Left ventricle myocardium inferior (tissue), 1 donor: ENCODE measurements around the gene HMG20B. TPM values are rescaled to one million over a fixed set of nuclear protein-coding genes. Genes with fewer than 3 reads are reported as not detected.

Experiments
- DNase-seq: peaks from one replicate; pipeline ENCODE4 v3.0.0-alpha.2; 2020
- H3K27ac ChIP-seq: fragments of 200-600 bp; replicated peaks from 2 replicates; pipeline ENCODE4 v1.8.0; 2021
- H3K27me3 ChIP-seq: fragments of 200-600 bp; 2 replicates; pipeline ENCODE4 v1.8.0; 2021; ENCODE audit warnings: low read depth
- H3K36me3 ChIP-seq: fragments of 200-600 bp; 2 replicates; pipeline ENCODE4 v1.8.0; 2021
- H3K4me1 ChIP-seq: fragments of 200-600 bp; 2 replicates; pipeline ENCODE4 v1.8.0; 2021
- H3K4me3 ChIP-seq: fragments of 200-600 bp; 2 replicates; pipeline ENCODE4 v1.8.0; 2021; ENCODE audit warnings: mild to moderate bottlenecking, moderate library complexity
- H3K9me3 ChIP-seq: fragments of 200-600 bp; replicated peaks from 2 replicates; pipeline ENCODE4 v1.8.0; 2021
- CTCF ChIP-seq: fragments of 200-600 bp; IDR thresholded peaks from 2 replicates; pipeline ENCODE4 v1.8.0; 2021; ENCODE audit warnings: antibody characterized with exemption, mild to moderate bottlenecking, borderline replicate concordance
- intact Hi-C: fragments of 100-400 bp; cut with micrococcal nuclease; formaldehyde crosslinking; loops from one replicate; pipeline ENCODE4 v1.11.0; 2022
- total RNA-seq: library from RNA; stranded (reverse); fragmentation: NEBNext Ultra II Directional; extraction: Animal tissue kit (Norgen Biotek cat#: 25700); gene quantifications from one replicate; pipeline ENCODE4 v1.2.1, GENCODE V29; 2021
- donor health status: DM: no; HTN: yes; CAD: no; lungs with severe emphysema.

HMG20B gene
- total RNA-seq, 1 donor from 2014 or later: 34.8 TPM

GRCh38 chr19:3555653-3556422 lies 16.9 kb upstream of the HMG20B start:
- H3K4me3 ChIP-seq: peak overlapping the region; percentile 79
- intact Hi-C loops: no loop called here
- no peak for DNase-seq
- H3K9me3 ChIP-seq: no peaks in the 10 kb centered on the region
- H3K27ac ChIP-seq: no peak overlapping the region
- TF ChIP-seq CTCF: no peak
- no peaks in the 10 kb centered on the region for H3K27me3 ChIP-seq
- H3K36me3 ChIP-seq: no peaks in the 10 kb centered on the region
- H3K4me1 ChIP-seq: peaks cover 47% of the 10 kb centered on the region

- H3K4me3 ChIP-seq: peak overlapping the region; percentile 79
- DNase-seq: no peak
- H3K4me1 ChIP-seq: peaks cover 47% of the 10 kb centered on the region
- no peaks in the 10 kb centered on the region for H3K36me3 ChIP-seq
- intact Hi-C loops: no loop called here
- no peaks in the 10 kb centered on the region for H3K9me3 ChIP-seq
- no peak for TF ChIP-seq CTCF
- peak overlapping the region; percentile 85 for H3K27ac ChIP-seq
- H3K27me3 ChIP-seq: no peaks in the 10 kb centered on the region
Measured at GRCh38 chr19:3556423-3556977, 16.2 kb upstream of the HMG20B start.

GRCh38 chr19:3556978-3557460 lies 15.7 kb upstream of the HMG20B start:
- peaks cover 47% of the 10 kb centered on the region for H3K4me1 ChIP-seq
- H3K27ac ChIP-seq: peak overlapping the region; percentile 85
- peak overlapping the region; percentile 79 for H3K4me3 ChIP-seq
- no peaks in the 10 kb centered on the region for H3K27me3 ChIP-seq
- no peaks in the 10 kb centered on the region for H3K36me3 ChIP-seq
- intact Hi-C loops: no loop called here
- no peak for DNase-seq
- peak; percentile 32 for TF ChIP-seq CTCF
- H3K9me3 ChIP-seq: no peaks in the 10 kb centered on the region

GRCh38 chr19:3557461-3558248 lies 15.1 kb upstream of the HMG20B start, which contains the start of gene MFSD12:
TSS of gene MFSD12 (minus strand) at chr19:3557586. CDS start at chr19:3557403, 183 bp downstream.
- H3K27me3 ChIP-seq: no peaks in the 10 kb centered on the region
- peak within 1 kb of the TSS; percentile 85 for H3K27ac ChIP-seq
- H3K4me1 ChIP-seq: peaks cover 44% of the 10 kb centered on the region
- H3K4me3 ChIP-seq: peak within 1 kb of the TSS; percentile 79
- DNase-seq: peak; percentile 96
- no peaks in the 10 kb centered on the region for H3K9me3 ChIP-seq
- intact Hi-C loops: no loop called here
- no peaks in the 10 kb centered on the region for H3K36me3 ChIP-seq
- no peak for TF ChIP-seq CTCF

- H3K9me3 ChIP-seq: no peaks in the 10 kb centered on the region
- no peak for DNase-seq
- H3K36me3 ChIP-seq: no peaks in the 10 kb centered on the region
- no peaks in the 10 kb centered on the region for H3K27me3 ChIP-seq
- TF ChIP-seq CTCF: no peak
- intact Hi-C loops: no loop called here
- no peak overlapping the region for H3K27ac ChIP-seq
- no peaks in the 10 kb centered on the region for H3K4me1 ChIP-seq
- no peak overlapping the region for H3K4me3 ChIP-seq
Measured at GRCh38 chr19:3563709-3564524, 8.8 kb upstream of the HMG20B start.
